ENCODE results near the gene DNAJA4.
"Not testable (repeated sequence)": the region's sequence is repeated elsewhere in the genome, so short reads cannot be mapped to it uniquely, and the experiment has no call there.

The DNAJA4 gene

DNA sequence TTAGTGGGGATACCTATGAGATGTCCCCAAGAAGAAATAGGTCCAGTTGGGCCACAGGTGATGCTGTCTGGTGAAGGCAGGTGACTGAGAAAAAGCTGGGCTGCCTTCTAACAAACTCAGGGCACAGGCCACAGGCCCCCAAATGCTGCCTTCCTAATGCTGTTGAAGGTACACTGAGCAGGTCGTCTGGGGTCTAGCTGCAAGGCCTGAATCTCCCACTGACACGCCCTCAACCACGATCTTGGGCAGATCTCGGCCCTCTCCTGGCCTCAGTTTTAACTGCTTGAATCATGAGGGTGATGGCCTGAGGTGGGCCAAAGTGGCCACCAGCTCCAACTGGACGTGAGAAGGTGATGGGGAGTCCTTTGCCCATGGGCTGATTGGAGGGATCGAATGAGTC lies 27.9 kb upstream of the DNAJA4 start:
- Mint-ChIP-seq H3K27ac (no peak overlapping the region), H3K27me3 (no peaks in the 10 kb centered on the region), H3K9me3 (no peaks in the 10 kb centered on the region), H3K36me3 (ENCODE audit: low read depth) (no peaks in the 10 kb centered on the region), H3K4me1 (ENCODE audit: low read depth) (no peaks in the 10 kb centered on the region), H3K4me3 (no peak overlapping the region)
- intact Hi-C loops (cut with micrococcal nuclease): no loop called here

DNA sequence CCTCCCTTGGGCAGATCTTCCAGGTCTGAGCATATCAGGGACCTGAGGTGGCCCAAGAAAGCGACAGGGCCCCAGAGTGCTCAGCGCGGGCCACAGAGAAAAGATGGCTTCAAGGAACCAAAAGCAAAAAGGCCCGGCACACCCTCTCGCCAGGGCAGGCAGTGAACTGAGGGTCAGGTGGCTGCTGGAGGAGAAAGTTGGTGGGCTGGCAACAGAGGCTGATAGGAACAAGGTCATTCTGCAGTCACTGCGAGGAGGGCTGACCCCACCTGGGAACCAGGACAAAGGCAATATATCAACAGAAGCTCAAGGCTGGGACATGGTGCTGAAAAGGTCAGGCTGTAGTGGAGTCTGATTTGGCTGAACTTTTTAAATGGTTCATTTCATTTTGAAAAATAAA lies 27.2 kb upstream of the DNAJA4 start:
- Mint-ChIP-seq H3K27me3 (peaks cover 1% of the 10 kb centered on the region), H3K36me3 (ENCODE audit: low read depth) (no peaks in the 10 kb centered on the region), H3K4me1 (ENCODE audit: low read depth) (no peaks in the 10 kb centered on the region), H3K9me3 (no peaks in the 10 kb centered on the region), H3K27ac (no peak overlapping the region), H3K4me3 (no peak overlapping the region)
- intact Hi-C loops (cut with micrococcal nuclease): no loop called here

DNA sequence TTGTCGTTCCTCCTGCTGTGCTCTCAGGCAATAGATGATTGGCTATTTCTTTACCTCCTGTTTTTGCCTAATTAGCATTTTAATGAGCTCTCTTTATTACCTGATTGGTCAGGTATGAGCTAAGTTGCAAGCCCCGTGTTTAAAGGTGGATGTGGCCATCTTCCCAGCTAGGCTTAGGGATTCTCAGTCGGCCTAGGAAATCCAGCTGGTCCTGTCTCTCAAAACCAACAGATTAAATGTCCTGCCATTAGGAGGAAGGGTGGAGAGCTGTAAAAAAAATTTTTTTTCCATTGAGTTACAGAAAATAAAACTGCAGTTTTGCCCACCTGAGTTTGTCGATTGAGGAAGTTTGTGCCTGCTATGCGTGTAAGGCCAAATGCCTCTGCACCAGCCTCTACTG lies 24.6 kb upstream of the DNAJA4 start:
- Mint-ChIP-seq H3K27me3 (peaks cover 1% of the 10 kb centered on the region), H3K4me1 (ENCODE audit: low read depth) (peaks cover 2% of the 10 kb centered on the region), H3K27ac (no peak overlapping the region), H3K4me3 (no peak overlapping the region), H3K36me3 (ENCODE audit: low read depth) (no peaks in the 10 kb centered on the region), H3K9me3 (no peaks in the 10 kb centered on the region)
- intact Hi-C loops (cut with micrococcal nuclease): loop anchor here (2.0 to 5.0 kb wide), 3 partner anchors 108 to 329 kb away; partner anchors contain the start of gene CIB2

DNA sequence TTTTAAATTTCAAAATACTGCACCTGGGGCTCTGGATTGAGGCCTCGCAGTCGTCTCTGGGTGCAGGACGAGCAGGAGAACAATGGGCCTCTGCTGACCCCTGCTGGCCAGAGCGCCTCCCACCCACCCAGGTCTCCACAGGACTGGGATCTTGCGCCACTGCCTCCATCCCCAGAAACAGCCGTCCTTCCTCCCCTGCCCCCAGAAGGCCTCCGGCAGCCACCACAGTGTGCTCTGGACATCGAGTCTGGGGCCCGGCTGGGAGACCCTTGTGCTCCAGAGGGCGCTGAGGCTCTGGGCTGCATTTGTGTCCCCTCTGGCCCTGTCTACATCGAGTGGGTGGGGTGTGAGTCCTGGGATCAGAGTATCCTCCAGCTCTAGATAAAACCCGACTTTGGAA lies 23.3 kb upstream of the DNAJA4 start:
- Mint-ChIP-seq H3K9me3 (no peaks in the 10 kb centered on the region), H3K27ac (no peak overlapping the region), H3K27me3 (peaks cover 1% of the 10 kb centered on the region), H3K4me1 (ENCODE audit: low read depth) (peaks cover 5% of the 10 kb centered on the region), H3K36me3 (ENCODE audit: low read depth) (no peaks in the 10 kb centered on the region), H3K4me3 (no peak overlapping the region)
- intact Hi-C loops (cut with micrococcal nuclease): loop anchor here (1.0 to 5.0 kb wide), 4 partner anchors 109 to 330 kb away; partner anchors contain the start of gene CIB2

DNA sequence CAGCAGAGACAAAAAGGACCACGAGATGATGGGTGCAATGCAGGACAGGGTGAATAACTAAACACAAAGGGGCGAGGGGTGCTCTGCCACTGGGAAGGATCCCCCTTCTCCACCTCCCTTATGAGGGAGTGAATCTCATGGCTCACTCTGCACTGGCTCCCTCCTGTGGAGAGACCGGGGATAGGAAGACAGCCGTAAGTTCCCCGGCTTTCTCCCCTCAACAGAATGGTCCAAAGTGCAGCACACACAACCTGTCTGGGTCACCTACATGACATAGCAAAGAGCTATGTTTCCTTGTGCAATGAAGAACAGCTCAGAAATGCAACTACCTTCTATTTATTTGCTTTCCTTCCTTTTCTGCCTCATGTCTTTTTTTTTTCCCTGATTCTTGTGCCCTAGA lies 22.2 kb upstream of the DNAJA4 start:
- intact Hi-C loops (cut with micrococcal nuclease): loop anchor here (5.0 kb wide), 1 partner anchor 110 kb away; the partner anchor contains the start of gene CIB2

DNA sequence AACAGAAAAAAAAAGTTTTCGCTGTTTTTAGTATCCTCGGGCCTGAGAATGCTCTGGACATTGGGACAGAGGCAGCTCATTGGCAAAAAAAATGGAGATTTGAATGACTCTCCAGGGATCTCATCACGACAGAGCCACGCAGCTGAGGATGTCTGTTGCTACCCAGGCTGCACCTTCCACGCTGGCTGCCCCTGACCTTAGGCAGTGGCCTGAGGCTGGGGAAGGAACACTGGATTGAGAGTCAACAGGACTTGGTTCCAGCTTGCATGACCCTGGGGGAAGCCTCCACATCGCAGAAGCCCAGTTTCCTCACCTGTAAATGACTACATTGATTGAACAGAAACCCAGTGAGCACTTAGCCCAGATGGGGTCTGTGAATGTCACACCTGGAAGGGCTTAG lies 21.3 kb upstream of the DNAJA4 start:
- intact Hi-C loops (cut with micrococcal nuclease): loop anchor here (5.0 kb wide), 1 partner anchor 111 kb away; the partner anchor contains the start of gene CIB2
- H3K4me3 Mint-ChIP-seq: no peak overlapping the region
- H3K9me3 Mint-ChIP-seq: no peaks in the 10 kb centered on the region

More for the DNA sequence above, 22.2 kb upstream of the DNAJA4 start:
- H3K4me3 Mint-ChIP-seq: no peak overlapping the region
- no peak overlapping the region for H3K27ac Mint-ChIP-seq
- no peaks in the 10 kb centered on the region for H3K36me3 Mint-ChIP-seq (ENCODE audit: low read depth)
- H3K9me3 Mint-ChIP-seq: no peaks in the 10 kb centered on the region
- H3K4me1 Mint-ChIP-seq (ENCODE audit: low read depth): peaks cover 5% of the 10 kb centered on the region
- H3K27me3 Mint-ChIP-seq: peaks cover 1% of the 10 kb centered on the region

DNA sequence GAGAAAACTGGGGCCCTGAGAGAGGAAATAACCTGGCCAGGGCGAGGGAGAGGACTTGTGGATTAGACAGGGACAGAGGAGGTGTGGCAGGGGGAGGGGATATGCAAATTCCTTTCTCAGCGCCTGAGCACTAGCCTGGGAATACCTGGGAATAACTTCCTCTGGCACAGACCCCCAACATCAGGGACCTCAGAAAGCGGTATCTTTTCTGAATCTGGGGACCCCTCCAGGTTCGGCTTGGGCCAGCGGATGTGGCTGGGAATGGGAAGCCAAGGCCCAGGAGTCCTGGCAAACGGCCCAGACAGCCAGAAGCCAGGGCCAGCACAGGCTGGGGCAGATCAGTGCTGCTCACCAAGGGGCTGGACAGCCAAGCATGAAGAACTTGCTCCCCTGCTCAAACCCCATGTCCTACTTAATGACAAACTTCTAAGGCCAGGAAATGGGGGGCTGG lies 20.8 kb upstream of the DNAJA4 start:
- intact Hi-C loops (cut with micrococcal nuclease): loop anchor here (5.0 kb wide), 1 partner anchor 111 kb away; the partner anchor contains the start of gene CIB2
- Mint-ChIP-seq H3K4me1 (ENCODE audit: low read depth) (peaks cover 5% of the 10 kb centered on the region), H3K36me3 (ENCODE audit: low read depth) (no peaks in the 10 kb centered on the region), H3K4me3 (no peak overlapping the region), H3K27ac (no peak overlapping the region), H3K9me3 (no peaks in the 10 kb centered on the region), H3K27me3 (peaks cover 1% of the 10 kb centered on the region)

More for the DNA sequence above, 21.3 kb upstream of the DNAJA4 start:
- no peak overlapping the region for H3K27ac Mint-ChIP-seq
- peaks cover 1% of the 10 kb centered on the region for H3K27me3 Mint-ChIP-seq
- H3K4me1 Mint-ChIP-seq (ENCODE audit: low read depth): peaks cover 5% of the 10 kb centered on the region
- no peaks in the 10 kb centered on the region for H3K36me3 Mint-ChIP-seq (ENCODE audit: low read depth)

DNA sequence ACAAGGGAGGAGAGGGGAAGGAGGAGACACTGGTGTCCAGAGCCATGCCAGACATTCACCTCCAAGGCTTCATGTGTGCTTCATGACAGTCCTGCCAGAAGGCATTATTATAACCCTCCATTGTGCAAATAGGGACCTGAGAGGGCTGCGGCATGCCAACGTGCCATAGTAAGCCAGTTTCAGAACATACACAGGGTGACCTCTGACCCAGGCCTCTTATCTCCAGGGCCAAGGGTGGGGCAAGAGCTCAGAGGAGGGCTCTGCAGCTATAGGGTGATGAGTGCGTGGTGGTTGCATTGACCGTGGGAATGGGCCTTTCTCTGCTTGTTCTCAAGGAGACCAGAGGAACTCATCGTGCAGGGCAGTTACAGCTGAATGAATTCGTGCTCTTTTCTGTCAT lies 20.3 kb upstream of the DNAJA4 start:
- H3K27me3 Mint-ChIP-seq: peaks cover 1% of the 10 kb centered on the region
- H3K27ac Mint-ChIP-seq: no peak overlapping the region
- peaks cover 5% of the 10 kb centered on the region for H3K4me1 Mint-ChIP-seq (ENCODE audit: low read depth)
- no peaks in the 10 kb centered on the region for H3K36me3 Mint-ChIP-seq (ENCODE audit: low read depth)
- H3K4me3 Mint-ChIP-seq: no peak overlapping the region
- intact Hi-C loops (cut with micrococcal nuclease): loop anchor here (5.0 kb wide), 1 partner anchor 112 kb away; the partner anchor contains the start of gene CIB2
- H3K9me3 Mint-ChIP-seq: no peaks in the 10 kb centered on the region

DNA sequence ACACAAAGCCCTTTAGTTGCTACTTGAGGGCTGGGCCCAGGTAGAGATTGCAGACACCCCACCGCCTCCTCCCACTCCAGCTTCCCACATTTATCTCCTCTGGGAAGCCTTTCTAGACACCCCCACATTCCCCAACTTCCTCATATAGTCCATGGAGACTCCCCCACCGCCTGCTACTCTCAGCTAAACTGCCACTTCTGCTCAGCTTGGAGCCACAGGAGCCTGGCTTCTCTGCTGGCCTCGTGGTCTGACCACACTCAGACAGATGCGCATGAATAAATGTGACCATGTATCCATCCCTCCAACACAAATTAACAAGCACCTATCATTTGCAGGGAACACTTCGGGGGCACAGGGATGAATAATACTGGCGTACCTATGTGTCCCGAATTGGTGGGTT lies 19.5 kb upstream of the DNAJA4 start:
- Mint-ChIP-seq H3K9me3 (no peaks in the 10 kb centered on the region), H3K27ac (no peak overlapping the region), H3K36me3 (ENCODE audit: low read depth) (no peaks in the 10 kb centered on the region), H3K27me3 (peaks cover 1% of the 10 kb centered on the region), H3K4me1 (ENCODE audit: low read depth) (peaks cover 5% of the 10 kb centered on the region), H3K4me3 (no peak overlapping the region)
- intact Hi-C loops (cut with micrococcal nuclease): loop anchor here (5.0 kb wide), 1 partner anchor 113 kb away; the partner anchor contains the start of gene CIB2

DNA sequence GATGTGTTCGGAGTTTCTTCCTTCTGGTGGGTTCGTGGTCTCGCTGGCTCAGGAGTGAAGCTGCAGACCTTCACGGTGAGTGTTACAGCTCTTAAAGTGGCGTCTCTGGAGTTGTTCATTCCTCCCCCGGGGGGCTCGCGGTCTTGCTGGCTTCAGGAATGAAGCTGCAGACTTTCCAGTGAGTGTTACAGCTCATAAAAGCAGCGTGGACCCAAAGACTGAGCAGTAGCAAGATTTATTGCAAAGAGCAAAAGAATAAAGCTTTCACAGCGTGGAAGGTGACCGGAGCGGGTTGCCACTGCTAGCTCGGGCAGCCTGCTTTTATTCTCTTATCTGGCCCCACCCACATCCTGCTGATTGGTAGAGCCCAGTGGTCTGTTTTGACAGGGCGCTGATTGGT lies 19.0 kb upstream of the DNAJA4 start:
- H3K4me1 Mint-ChIP-seq (ENCODE audit: low read depth); H3K27me3 Mint-ChIP-seq; intact Hi-C loops (cut with micrococcal nuclease); H3K36me3 Mint-ChIP-seq (ENCODE audit: low read depth); H3K9me3 Mint-ChIP-seq; H3K4me3 Mint-ChIP-seq; H3K27ac Mint-ChIP-seq: not testable (repeated sequence)

DNA sequence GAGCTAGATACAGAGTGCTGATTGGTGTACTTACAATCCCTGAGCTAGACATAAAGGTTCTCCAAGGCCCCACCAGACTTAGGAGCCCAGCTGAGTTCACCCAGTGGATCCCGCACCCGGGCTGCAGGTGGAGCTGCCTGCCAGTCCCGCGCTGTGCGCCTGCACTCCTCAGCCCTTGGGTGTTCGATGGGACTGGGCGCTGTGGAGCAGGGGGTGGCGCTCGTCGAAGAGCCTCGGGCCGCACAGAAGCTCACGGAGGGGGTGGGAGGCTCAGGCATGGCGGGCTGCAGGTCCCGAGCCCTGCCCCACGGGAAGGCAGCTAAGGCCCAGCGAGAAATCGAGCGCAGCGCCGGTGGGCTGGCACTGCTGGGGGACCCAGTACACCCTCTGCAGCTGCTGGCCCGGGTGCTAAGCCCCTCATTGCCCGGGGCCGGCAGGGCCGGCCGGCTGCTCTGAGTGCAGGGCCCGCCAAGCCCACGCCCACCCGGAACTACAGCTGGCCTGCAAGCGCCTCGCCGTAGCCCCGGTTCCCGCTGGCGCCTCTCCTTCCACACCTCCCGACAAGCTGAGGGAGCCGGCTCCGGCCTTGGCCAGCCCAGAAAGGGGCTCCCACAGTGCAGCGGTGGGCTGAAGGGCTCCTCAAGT lies 18.3 kb upstream of the DNAJA4 start:
- intact Hi-C loops (cut with micrococcal nuclease); H3K9me3 Mint-ChIP-seq; H3K36me3 Mint-ChIP-seq (ENCODE audit: low read depth); H3K4me3 Mint-ChIP-seq; H3K4me1 Mint-ChIP-seq (ENCODE audit: low read depth); H3K27me3 Mint-ChIP-seq; H3K27ac Mint-ChIP-seq: not testable (repeated sequence)

DNA sequence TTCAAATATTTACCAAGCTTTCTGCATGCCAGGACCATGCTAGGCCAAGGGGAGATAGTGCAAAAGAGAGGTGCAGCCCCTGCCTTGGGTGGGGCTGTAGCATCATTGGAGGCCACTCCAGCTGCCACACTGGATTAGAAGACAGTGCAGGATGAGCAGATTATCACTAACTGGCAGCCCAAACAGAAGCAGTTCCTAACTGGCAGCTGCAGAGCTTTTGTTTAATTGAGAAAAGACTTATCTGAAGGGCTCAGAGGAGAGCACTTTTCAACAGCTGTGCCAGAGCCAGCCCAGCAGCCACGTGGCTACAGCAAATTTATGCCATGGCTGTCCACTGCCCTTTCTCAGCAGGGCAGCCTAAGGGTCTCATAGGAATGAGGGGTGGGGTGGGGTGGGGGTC lies 16.5 kb upstream of the DNAJA4 start:
- Mint-ChIP-seq H3K4me1 (ENCODE audit: low read depth) (peaks cover 5% of the 10 kb centered on the region), H3K9me3 (no peaks in the 10 kb centered on the region), H3K27me3 (no peaks in the 10 kb centered on the region), H3K4me3 (no peak overlapping the region), H3K36me3 (ENCODE audit: low read depth) (no peaks in the 10 kb centered on the region), H3K27ac (no peak overlapping the region)
- intact Hi-C loops (cut with micrococcal nuclease): no loop called here

DNA sequence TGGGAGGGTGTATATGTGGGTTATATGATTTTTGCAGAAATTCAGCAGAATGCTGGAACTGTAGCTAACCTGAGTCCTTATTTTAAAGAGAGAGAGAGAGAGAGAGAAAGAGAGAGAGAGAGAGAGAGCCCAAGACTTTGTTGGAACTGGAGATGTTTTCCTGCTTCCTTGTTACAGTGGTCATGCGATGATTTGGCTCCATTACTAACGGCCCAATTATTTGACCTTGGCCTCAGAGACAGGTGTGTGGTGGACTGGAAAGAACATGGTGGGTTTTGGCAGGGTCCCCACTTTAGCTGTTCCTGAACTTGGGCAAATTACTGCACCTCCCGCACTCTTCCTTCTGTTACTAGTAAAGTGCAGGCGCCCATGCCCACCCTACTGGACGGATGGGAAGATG lies 15.2 kb upstream of the DNAJA4 start:
- Mint-ChIP-seq H3K4me1 (ENCODE audit: low read depth) (peaks cover 5% of the 10 kb centered on the region), H3K36me3 (ENCODE audit: low read depth) (no peaks in the 10 kb centered on the region), H3K27ac (no peak overlapping the region), H3K27me3 (no peaks in the 10 kb centered on the region), H3K4me3 (no peak overlapping the region), H3K9me3 (no peaks in the 10 kb centered on the region)
- intact Hi-C loops (cut with micrococcal nuclease): no loop called here

DNA sequence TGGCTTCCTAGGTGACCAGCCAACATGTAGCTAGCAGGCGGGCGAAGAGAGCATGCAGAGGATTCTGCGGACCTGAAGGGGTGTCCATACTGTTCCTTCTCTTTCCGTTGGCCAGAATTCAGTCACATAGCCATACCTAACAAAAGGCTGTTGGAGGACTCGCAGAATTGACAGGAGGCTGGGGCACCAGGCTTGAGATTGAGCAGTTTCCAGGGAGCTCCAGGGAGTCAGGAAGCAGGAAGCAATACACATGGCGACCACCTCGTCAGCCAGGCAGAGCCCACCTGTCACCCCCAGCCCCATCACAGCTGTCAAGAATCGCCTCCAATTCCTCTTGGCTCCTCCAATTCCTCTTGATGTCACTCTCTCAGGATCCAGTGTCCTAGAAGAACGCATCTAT lies 13.2 kb upstream of the DNAJA4 start:
- Mint-ChIP-seq H3K4me1 (ENCODE audit: low read depth) (no peaks in the 10 kb centered on the region), H3K27me3 (no peaks in the 10 kb centered on the region), H3K4me3 (no peak overlapping the region), H3K36me3 (ENCODE audit: low read depth) (no peaks in the 10 kb centered on the region), H3K27ac (no peak overlapping the region), H3K9me3 (no peaks in the 10 kb centered on the region)
- intact Hi-C loops (cut with micrococcal nuclease): no loop called here

Measured in dendritic cell treated with granulocyte-macrophage colony-stimulating factor and Interleukin-4, amounts not matched to agents 40 ng/mL and 50 ng/mL, for 4 days (primary cell).